Rectal smooth muscle tissue (tissue), 1 donor: ENCODE measurements around the gene LDLRAD4.
A peak's percentile ranks its signal among the peaks of the same experiment; 100 is the strongest.

Experiments used
- H3K27ac ChIP-seq: one replicate; pipeline ENCODE4 v1.7.0; 2013; ENCODE audit warnings: low read depth, low read length, inconsistent platforms
- H3K27me3 ChIP-seq: one replicate; pipeline ENCODE4 v1.7.0; 2013; ENCODE audit warnings: low read length; ENCODE audit not compliant: control insufficient read depth, insufficient read depth
- H3K36me3 ChIP-seq: one replicate; pipeline ENCODE4 v1.7.0; 2013; ENCODE audit warnings: low read length; ENCODE audit not compliant: control insufficient read depth, insufficient read depth
- H3K4me1 ChIP-seq: one replicate; pipeline ENCODE4 v1.7.0; 2013; ENCODE audit warnings: low read length; ENCODE audit not compliant: control insufficient read depth, insufficient read depth
- H3K4me3 ChIP-seq: one replicate; pipeline ENCODE4 v1.7.0; 2013; ENCODE audit warnings: low read length
- H3K9ac ChIP-seq: one replicate; pipeline ENCODE4 v1.7.0; 2013; ENCODE audit warnings: low read length

LDLRAD4 gene

GRCh38 chr18:13218368-13218991 lies at the start of gene LDLRAD4:
TSS of gene LDLRAD4 (plus strand) at chr18:13218760.
- Histone ChIP-seq H3K4me1 (peaks cover 34% of the 10 kb centered on the region), H3K4me3 (peak within 1 kb of the TSS; percentile 75), H3K9ac (peak within 1 kb of the TSS; percentile 38), H3K27ac (peak within 1 kb of the TSS; percentile 75), H3K27me3 (no peaks in the 10 kb centered on the region), H3K36me3 (no peaks in the 10 kb centered on the region)

- Histone ChIP-seq H3K36me3 (no peaks in the 10 kb centered on the region), H3K4me1 (no peaks in the 10 kb centered on the region), H3K4me3 (no peak overlapping the region), H3K27ac (no peak overlapping the region), H3K27me3 (no peaks in the 10 kb centered on the region), H3K9ac (no peak overlapping the region)
These were observed 44.9 kb upstream of the LDLRAD4 start for GRCh38 chr18:13173578-13174145.

- H3K9ac ChIP-seq: no peak overlapping the region
- H3K4me3 ChIP-seq: no peak overlapping the region
- no peaks in the 10 kb centered on the region for H3K4me1 ChIP-seq
- H3K36me3 ChIP-seq: no peaks in the 10 kb centered on the region
- no peak overlapping the region for H3K27ac ChIP-seq
- H3K27me3 ChIP-seq: no peaks in the 10 kb centered on the region
These were observed 43.3 kb upstream of the LDLRAD4 start for GRCh38 chr18:13175266-13175665.

GRCh38 chr18:13175754-13176210 lies 42.8 kb upstream of the LDLRAD4 start:
- Histone ChIP-seq H3K27me3 (no peaks in the 10 kb centered on the region), H3K9ac (no peak overlapping the region), H3K4me1 (no peaks in the 10 kb centered on the region), H3K4me3 (no peak overlapping the region), H3K27ac (no peak overlapping the region), H3K36me3 (no peaks in the 10 kb centered on the region)

- no peaks in the 10 kb centered on the region for H3K36me3 ChIP-seq
- H3K9ac ChIP-seq: no peak overlapping the region
- no peaks in the 10 kb centered on the region for H3K4me1 ChIP-seq
- peak overlapping the region; percentile 54 for H3K4me3 ChIP-seq
- H3K27ac ChIP-seq: no peak overlapping the region
- no peaks in the 10 kb centered on the region for H3K27me3 ChIP-seq
These were observed 41.7 kb upstream of the LDLRAD4 start for GRCh38 chr18:13176847-13177246.

- no peaks in the 10 kb centered on the region for H3K4me1 ChIP-seq
- H3K27me3 ChIP-seq: no peaks in the 10 kb centered on the region
- no peak overlapping the region for H3K4me3 ChIP-seq
- no peak overlapping the region for H3K9ac ChIP-seq
- no peak overlapping the region for H3K27ac ChIP-seq
- no peaks in the 10 kb centered on the region for H3K36me3 ChIP-seq
These were observed 40.4 kb upstream of the LDLRAD4 start for GRCh38 chr18:13178197-13178596.

GRCh38 chr18:13178976-13179375 lies 39.6 kb upstream of the LDLRAD4 start:
- Histone ChIP-seq H3K9ac (no peak overlapping the region), H3K27me3 (no peaks in the 10 kb centered on the region), H3K4me3 (no peak overlapping the region), H3K4me1 (no peaks in the 10 kb centered on the region), H3K36me3 (no peaks in the 10 kb centered on the region), H3K27ac (no peak overlapping the region)

GRCh38 chr18:13179566-13180113 lies 38.9 kb upstream of the LDLRAD4 start:
- Histone ChIP-seq H3K4me3 (no peak overlapping the region), H3K4me1 (no peaks in the 10 kb centered on the region), H3K27me3 (no peaks in the 10 kb centered on the region), H3K27ac (no peak overlapping the region), H3K9ac (no peak overlapping the region), H3K36me3 (no peaks in the 10 kb centered on the region)

- no peaks in the 10 kb centered on the region for H3K27me3 ChIP-seq
- no peak overlapping the region for H3K9ac ChIP-seq
- H3K4me1 ChIP-seq: no peaks in the 10 kb centered on the region
- H3K36me3 ChIP-seq: no peaks in the 10 kb centered on the region
- H3K4me3 ChIP-seq: no peak overlapping the region
- no peak overlapping the region for H3K27ac ChIP-seq
These were observed 37.8 kb upstream of the LDLRAD4 start for GRCh38 chr18:13180614-13181375.

- H3K36me3 ChIP-seq: no peaks in the 10 kb centered on the region
- H3K27ac ChIP-seq: no peak overlapping the region
- H3K27me3 ChIP-seq: no peaks in the 10 kb centered on the region
- H3K4me3 ChIP-seq: no peak overlapping the region
- H3K4me1 ChIP-seq: no peaks in the 10 kb centered on the region
- no peak overlapping the region for H3K9ac ChIP-seq
These were observed 36.8 kb upstream of the LDLRAD4 start for GRCh38 chr18:13181765-13182164.

- Histone ChIP-seq H3K4me3 (no peak overlapping the region), H3K27ac (no peak overlapping the region), H3K9ac (no peak overlapping the region), H3K4me1 (no peaks in the 10 kb centered on the region), H3K27me3 (no peaks in the 10 kb centered on the region), H3K36me3 (no peaks in the 10 kb centered on the region)
These were observed 35.2 kb upstream of the LDLRAD4 start for GRCh38 chr18:13183359-13183758.

- no peak overlapping the region for H3K4me3 ChIP-seq
- no peak overlapping the region for H3K27ac ChIP-seq
- H3K9ac ChIP-seq: no peak overlapping the region
- no peaks in the 10 kb centered on the region for H3K4me1 ChIP-seq
- no peaks in the 10 kb centered on the region for H3K27me3 ChIP-seq
- no peaks in the 10 kb centered on the region for H3K36me3 ChIP-seq
These were observed 34.8 kb upstream of the LDLRAD4 start for GRCh38 chr18:13183790-13184189.
